Tibial nerve (tissue), 3 donors: ENCODE data around the gene PTPRD.

Experiments
- POLR2A ChIP-seq, 2 donors: fragments of 450-650 bp; IDR thresholded peaks; one replicate each; pipeline ENCODE4 v1.6.1; 2017; ENCODE audit warnings: antibody characterized with exemption in 2 of 2, mild to moderate bottlenecking in 2 of 2, moderate library complexity in 2 of 2
- TF ChIP-seq, protein P1 (sequence below), 5 experiments: fragments of 200-600 bp in 3 of 5; fragments of 450-650 bp in 2 of 5; sonication (generic) in 3 of 5; IDR thresholded peaks; one replicate each; pipeline ENCODE4 v1.5.1; 2016 to 2019; ENCODE audit warnings: antibody characterized with exemption in 5 of 5, mild to moderate bottlenecking in 3 of 5, moderate library complexity in 2 of 5

DNA sequence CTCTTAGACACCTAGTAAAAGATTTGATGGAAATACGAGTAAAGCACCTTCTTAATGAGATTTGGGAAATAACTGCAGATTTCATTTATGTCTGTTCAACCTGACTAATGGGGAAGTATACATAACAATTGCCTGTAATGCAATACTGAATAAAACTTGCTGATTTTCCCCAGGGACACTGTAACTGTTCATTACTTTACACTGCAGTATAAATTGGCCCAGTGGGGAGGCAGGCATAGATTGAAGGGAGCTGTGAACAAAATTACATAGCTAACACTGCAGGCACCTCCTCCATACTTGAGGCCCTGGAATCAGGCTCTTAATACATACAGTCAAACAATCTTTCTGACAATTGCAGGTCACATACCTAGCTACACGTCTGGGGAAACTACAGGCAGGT lies 216.2 kb downstream of the PTPRD start:
- TF ChIP-seq, protein P1, sequence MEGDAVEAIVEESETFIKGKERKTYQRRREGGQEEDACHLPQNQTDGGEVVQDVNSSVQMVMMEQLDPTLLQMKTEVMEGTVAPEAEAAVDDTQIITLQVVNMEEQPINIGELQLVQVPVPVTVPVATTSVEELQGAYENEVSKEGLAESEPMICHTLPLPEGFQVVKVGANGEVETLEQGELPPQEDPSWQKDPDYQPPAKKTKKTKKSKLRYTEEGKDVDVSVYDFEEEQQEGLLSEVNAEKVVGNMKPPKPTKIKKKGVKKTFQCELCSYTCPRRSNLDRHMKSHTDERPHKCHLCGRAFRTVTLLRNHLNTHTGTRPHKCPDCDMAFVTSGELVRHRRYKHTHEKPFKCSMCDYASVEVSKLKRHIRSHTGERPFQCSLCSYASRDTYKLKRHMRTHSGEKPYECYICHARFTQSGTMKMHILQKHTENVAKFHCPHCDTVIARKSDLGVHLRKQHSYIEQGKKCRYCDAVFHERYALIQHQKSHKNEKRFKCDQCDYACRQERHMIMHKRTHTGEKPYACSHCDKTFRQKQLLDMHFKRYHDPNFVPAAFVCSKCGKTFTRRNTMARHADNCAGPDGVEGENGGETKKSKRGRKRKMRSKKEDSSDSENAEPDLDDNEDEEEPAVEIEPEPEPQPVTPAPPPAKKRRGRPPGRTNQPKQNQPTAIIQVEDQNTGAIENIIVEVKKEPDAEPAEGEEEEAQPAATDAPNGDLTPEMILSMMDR (IDR thresholded peaks at IDR 0.05), result no peak
- TF ChIP-seq POLR2A (IDR thresholded peaks at IDR 0.05), result no peak
